Measurements from ENCODE around the gene ARHGAP35.

The ARHGAP35 gene

DNA sequence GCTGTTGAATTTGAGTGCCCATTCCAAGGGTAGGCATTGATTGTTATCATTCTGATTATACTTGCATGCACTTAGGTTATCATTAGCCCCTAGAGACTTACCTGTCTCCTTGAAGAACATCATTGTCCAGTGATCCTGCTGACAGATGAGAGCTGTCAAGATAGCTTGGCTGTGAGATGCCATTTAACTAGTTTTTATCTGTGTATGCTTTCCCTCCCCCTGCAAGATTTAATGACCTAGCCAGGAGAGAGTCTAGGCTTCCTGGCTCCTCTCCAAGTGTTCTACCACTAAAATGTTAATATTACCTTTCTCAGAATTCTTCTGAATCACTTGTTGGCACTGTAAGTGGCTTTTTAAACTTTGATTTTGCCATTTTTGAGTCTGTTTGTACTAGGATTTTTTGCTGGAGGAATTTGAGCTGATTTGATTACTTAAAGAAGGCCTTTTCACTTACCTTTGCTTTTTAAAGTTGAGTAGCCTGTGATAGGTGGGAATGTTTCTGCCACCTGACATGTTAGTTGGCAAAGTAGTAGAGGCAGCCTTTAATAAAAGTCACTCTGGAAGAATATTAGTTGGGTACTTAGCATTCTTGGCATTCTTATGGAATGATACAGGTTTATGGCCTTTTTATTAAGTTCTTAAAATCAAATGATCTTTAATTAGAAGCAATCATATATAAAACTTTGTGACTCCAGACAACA lies 41.1 kb downstream of the ARHGAP35 start:
- no peak overlapping the region for H3K4me3 ChIP-seq (ENCODE audit: insufficient read depth, low read depth, low read length, poor library complexity, severe bottlenecking)
- no peaks in the 10 kb centered on the region for H3K27me3 ChIP-seq (replicated peaks; ENCODE audit: control insufficient read depth, insufficient read depth, low read length, poor library complexity, severe bottlenecking)
- no peak overlapping the region for H3K27ac ChIP-seq (ENCODE audit: insufficient read depth, low read length, poor library complexity, severe bottlenecking)
- H3K36me3 ChIP-seq (ENCODE audit: control insufficient read depth, insufficient read depth, low read length): no peaks in the 10 kb centered on the region
- H3K9me3 ChIP-seq (ENCODE audit: control insufficient read depth, low read length): no peaks in the 10 kb centered on the region
- peaks cover 8% of the 10 kb centered on the region for H3K4me1 ChIP-seq (ENCODE audit: control insufficient read depth, insufficient read depth, low read length, poor library complexity, severe bottlenecking)
- no peak for DNase-seq

DNA sequence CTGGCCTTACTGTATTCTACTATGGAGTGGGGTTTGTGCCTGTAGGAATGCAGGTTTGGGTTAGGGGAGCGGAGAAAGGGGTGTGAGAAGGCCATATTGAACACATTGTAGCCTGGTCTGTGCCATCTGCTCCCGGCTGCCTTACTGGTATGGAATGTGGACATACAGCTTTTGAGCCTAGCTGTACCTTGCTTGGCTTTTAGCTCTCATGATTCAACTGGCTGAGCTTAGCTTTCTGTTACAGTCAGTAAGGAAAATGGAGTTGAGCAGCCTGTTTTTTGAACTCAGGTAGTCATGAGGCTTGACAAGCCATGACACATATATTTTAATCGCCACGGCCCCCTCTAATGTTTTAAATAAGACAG lies 41.6 kb downstream of the ARHGAP35 start:
- H3K27me3 ChIP-seq (replicated peaks; ENCODE audit: control insufficient read depth, insufficient read depth, low read length, poor library complexity, severe bottlenecking): no peaks in the 10 kb centered on the region
- H3K4me1 ChIP-seq (ENCODE audit: control insufficient read depth, insufficient read depth, low read length, poor library complexity, severe bottlenecking): peaks cover 8% of the 10 kb centered on the region
- no peak overlapping the region for H3K27ac ChIP-seq (ENCODE audit: insufficient read depth, low read length, poor library complexity, severe bottlenecking)
- DNase-seq: no peak
- no peak overlapping the region for H3K4me3 ChIP-seq (ENCODE audit: insufficient read depth, low read depth, low read length, poor library complexity, severe bottlenecking)
- no peaks in the 10 kb centered on the region for H3K36me3 ChIP-seq (ENCODE audit: control insufficient read depth, insufficient read depth, low read length)
- H3K9me3 ChIP-seq (ENCODE audit: control insufficient read depth, low read length): no peaks in the 10 kb centered on the region

DNA sequence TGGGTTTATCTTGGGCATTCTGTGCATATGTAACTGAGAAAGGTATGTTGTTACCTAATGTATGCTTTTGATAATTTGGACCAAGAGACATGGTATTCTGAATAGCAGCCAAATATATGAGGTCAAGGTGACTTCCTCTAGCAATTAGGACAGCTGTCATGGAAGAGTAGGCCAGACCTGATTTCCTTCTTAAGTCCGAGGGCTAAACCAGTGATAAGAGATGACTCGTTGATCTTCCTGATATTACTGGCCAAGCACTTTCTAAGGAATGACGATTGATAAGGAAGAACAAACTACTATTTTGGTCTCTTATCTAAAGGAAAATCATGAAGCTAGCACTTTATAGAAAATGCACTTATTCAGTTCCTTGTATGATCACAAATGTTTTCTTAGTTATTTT lies 42.7 kb downstream of the ARHGAP35 start:
- H3K9me3 ChIP-seq (ENCODE audit: control insufficient read depth, low read length): no peaks in the 10 kb centered on the region
- no peak for DNase-seq
- no peak overlapping the region for H3K4me3 ChIP-seq (ENCODE audit: insufficient read depth, low read depth, low read length, poor library complexity, severe bottlenecking)
- H3K27me3 ChIP-seq (replicated peaks; ENCODE audit: control insufficient read depth, insufficient read depth, low read length, poor library complexity, severe bottlenecking): no peaks in the 10 kb centered on the region
- H3K36me3 ChIP-seq (ENCODE audit: control insufficient read depth, insufficient read depth, low read length): no peaks in the 10 kb centered on the region
- H3K4me1 ChIP-seq (ENCODE audit: control insufficient read depth, insufficient read depth, low read length, poor library complexity, severe bottlenecking): peaks cover 8% of the 10 kb centered on the region
- no peak overlapping the region for H3K27ac ChIP-seq (ENCODE audit: insufficient read depth, low read length, poor library complexity, severe bottlenecking)

DNA sequence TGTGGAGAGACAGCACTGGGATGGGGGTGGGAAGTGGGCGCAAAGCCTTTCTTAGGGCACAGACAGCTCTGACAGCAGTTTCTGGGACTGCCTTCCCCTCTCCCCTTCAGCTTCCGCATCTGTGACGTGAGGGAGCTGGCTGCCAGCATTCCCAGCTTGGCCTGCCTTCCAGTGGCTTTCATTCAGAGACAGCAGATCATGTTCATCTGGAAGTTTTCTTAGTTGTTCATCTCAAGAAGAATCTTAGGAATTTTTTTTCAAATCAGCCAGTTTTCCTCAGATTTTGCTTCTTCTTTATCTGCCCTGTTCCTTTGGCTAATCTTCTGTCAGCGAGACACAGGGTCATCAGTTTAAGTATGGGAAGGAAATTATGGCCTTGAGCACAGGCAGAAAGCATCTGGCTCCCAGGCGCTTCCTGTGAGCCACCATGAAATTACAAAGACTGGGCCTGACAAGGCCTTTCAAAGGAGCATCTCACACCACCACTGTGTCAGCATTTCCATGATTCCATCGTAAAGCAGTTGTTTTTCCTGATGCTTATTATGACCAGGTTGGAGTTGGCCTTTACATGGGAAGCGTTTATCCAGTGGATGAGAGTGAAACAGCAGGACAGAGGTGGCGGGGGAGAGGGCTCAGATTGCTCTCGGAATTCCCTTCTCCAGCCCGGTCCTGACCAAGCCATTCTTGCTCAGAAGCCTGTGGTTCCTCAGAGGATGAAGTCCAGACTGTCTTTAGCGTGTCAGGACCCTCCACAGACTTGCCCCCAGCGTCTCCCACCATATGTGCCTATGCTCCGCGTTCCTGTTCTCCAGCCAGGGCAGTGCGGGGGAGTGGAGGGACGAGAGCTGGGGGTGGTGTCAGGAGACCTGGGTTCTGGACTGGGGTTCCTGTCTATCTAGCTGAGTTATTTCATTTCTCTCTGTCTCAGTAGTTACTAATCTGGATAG lies 43.6 kb downstream of the ARHGAP35 start:
- H3K27ac ChIP-seq (ENCODE audit: insufficient read depth, low read length, poor library complexity, severe bottlenecking): no peak overlapping the region
- H3K4me1 ChIP-seq (ENCODE audit: control insufficient read depth, insufficient read depth, low read length, poor library complexity, severe bottlenecking): peaks cover 8% of the 10 kb centered on the region
- DNase-seq: no peak
- H3K27me3 ChIP-seq (replicated peaks; ENCODE audit: control insufficient read depth, insufficient read depth, low read length, poor library complexity, severe bottlenecking): no peaks in the 10 kb centered on the region
- no peaks in the 10 kb centered on the region for H3K9me3 ChIP-seq (ENCODE audit: control insufficient read depth, low read length)
- no peaks in the 10 kb centered on the region for H3K36me3 ChIP-seq (ENCODE audit: control insufficient read depth, insufficient read depth, low read length)
- H3K4me3 ChIP-seq (ENCODE audit: insufficient read depth, low read depth, low read length, poor library complexity, severe bottlenecking): no peak overlapping the region

DNA sequence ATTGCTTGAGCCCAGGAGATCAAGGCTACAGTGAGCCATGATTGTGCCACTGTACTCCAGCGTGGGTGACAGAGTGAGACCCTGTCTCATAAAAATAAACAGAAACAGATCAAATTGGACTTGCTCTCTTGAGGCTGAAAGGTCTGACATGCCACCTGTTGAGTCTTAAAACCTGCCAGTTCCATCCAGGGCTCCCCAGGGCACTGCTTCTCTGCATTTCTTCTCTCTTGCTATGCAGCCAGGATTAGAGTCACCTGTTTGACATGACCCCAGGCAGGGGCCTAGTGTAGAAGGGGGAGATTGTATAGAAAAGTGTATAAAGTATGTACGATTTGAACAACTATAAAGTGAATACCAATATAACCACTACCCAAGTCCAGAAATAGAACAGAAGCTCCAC lies 45.4 kb downstream of the ARHGAP35 start:
- Histone ChIP-seq H3K4me3 (ENCODE audit: insufficient read depth, low read depth, low read length, poor library complexity, severe bottlenecking) (no peak overlapping the region), H3K27me3 (replicated peaks; ENCODE audit: control insufficient read depth, insufficient read depth, low read length, poor library complexity, severe bottlenecking) (no peaks in the 10 kb centered on the region), H3K9me3 (ENCODE audit: control insufficient read depth, low read length) (no peaks in the 10 kb centered on the region), H3K4me1 (ENCODE audit: control insufficient read depth, insufficient read depth, low read length, poor library complexity, severe bottlenecking) (peaks cover 8% of the 10 kb centered on the region), H3K36me3 (ENCODE audit: control insufficient read depth, insufficient read depth, low read length) (no peaks in the 10 kb centered on the region), H3K27ac (ENCODE audit: insufficient read depth, low read length, poor library complexity, severe bottlenecking) (no peak overlapping the region)
- no peak for DNase-seq

DNA sequence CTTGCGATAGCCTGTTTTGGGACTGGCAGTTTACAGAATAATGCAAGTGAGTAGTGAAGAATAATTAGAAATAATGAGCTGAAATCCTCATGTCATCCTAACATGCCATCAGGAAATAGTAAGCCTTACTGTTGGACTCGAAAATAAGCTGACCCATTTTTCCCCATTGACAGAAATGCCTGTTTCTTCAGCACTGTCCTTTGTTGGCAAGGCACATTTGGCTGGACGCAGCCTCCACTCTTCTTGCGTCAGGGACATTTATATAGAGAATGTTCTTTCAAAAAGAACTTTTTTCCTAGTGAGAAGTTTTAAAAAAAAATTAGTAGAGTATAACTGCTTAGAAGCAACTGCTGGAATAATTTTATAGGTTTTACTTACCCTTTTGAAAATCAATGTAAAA lies 47.1 kb downstream of the ARHGAP35 start:
- Histone ChIP-seq H3K4me3 (ENCODE audit: insufficient read depth, low read depth, low read length, poor library complexity, severe bottlenecking) (no peak overlapping the region), H3K4me1 (ENCODE audit: control insufficient read depth, insufficient read depth, low read length, poor library complexity, severe bottlenecking) (peaks cover 6% of the 10 kb centered on the region), H3K27ac (ENCODE audit: insufficient read depth, low read length, poor library complexity, severe bottlenecking) (no peak overlapping the region), H3K9me3 (ENCODE audit: control insufficient read depth, low read length) (no peaks in the 10 kb centered on the region), H3K36me3 (ENCODE audit: control insufficient read depth, insufficient read depth, low read length) (no peaks in the 10 kb centered on the region), H3K27me3 (replicated peaks; ENCODE audit: control insufficient read depth, insufficient read depth, low read length, poor library complexity, severe bottlenecking) (no peaks in the 10 kb centered on the region)
- no peak for DNase-seq

DNA sequence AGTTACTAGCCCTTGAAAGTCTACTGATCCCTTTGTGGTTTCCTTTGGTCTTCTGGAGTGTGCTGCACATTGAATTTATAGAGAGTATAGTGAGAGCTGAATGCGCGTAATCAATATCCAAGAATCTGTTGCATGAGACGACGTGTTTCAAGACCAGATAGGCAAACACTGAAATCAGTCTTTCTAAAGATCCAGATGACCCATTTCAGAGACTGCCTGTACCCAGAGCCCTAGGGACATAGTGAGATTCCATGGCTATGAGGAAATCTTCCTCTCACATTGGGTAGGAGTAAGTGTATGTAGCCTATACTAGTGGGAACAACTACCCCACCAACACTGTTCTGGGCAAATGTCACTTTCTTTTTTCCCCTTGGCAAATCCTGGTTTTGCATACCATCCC lies 48.6 kb downstream of the ARHGAP35 start:
- Histone ChIP-seq H3K4me1 (ENCODE audit: control insufficient read depth, insufficient read depth, low read length, poor library complexity, severe bottlenecking) (no peaks in the 10 kb centered on the region), H3K27me3 (replicated peaks; ENCODE audit: control insufficient read depth, insufficient read depth, low read length, poor library complexity, severe bottlenecking) (no peaks in the 10 kb centered on the region), H3K27ac (ENCODE audit: insufficient read depth, low read length, poor library complexity, severe bottlenecking) (no peak overlapping the region), H3K9me3 (ENCODE audit: control insufficient read depth, low read length) (no peaks in the 10 kb centered on the region), H3K36me3 (ENCODE audit: control insufficient read depth, insufficient read depth, low read length) (no peaks in the 10 kb centered on the region), H3K4me3 (ENCODE audit: insufficient read depth, low read depth, low read length, poor library complexity, severe bottlenecking) (no peak overlapping the region)
- no peak for DNase-seq
